H9 (cell line): ENCODE results near the gene ACVR2B. TPM values are rescaled to one million over a fixed set of nuclear protein-coding genes. Genes with fewer than 3 reads are reported as not detected.

Experiments
- DNase-seq: peaks from one replicate; pipeline ENCODE4 v3.0.0-alpha.2; 2017
- H2AFZ ChIP-seq: one replicate; pipeline ENCODE4 v1.6.1; 2013; ENCODE audit warnings: mild to moderate bottlenecking, low read length, control low read depth, moderate library complexity
- H2AK5ac ChIP-seq: 2 replicates; pipeline ENCODE4 v1.6.1; 2013; ENCODE audit warnings: low read length, control low read depth, mixed read lengths; ENCODE audit not compliant: insufficient read length
- H2BK120ac ChIP-seq: one replicate; pipeline ENCODE4 v1.6.1; 2013; ENCODE audit warnings: low read depth, mild to moderate bottlenecking, low read length, control low read depth, inconsistent platforms; ENCODE audit not compliant: poor library complexity, severe bottlenecking
- H2BK12ac ChIP-seq: 2 replicates; pipeline ENCODE4 v1.6.1; 2013; ENCODE audit warnings: low read length, control low read depth, mixed read lengths, low read depth; ENCODE audit not compliant: insufficient read length
- H2BK15ac ChIP-seq: 2 replicates; pipeline ENCODE4 v1.6.1; 2013; ENCODE audit warnings: low read depth, low read length, control low read depth
- H2BK20ac ChIP-seq: one replicate; pipeline ENCODE4 v1.6.1; 2013; ENCODE audit warnings: low read depth, mild to moderate bottlenecking, low read length, control low read depth, inconsistent platforms; ENCODE audit not compliant: poor library complexity, severe bottlenecking
- H2BK5ac ChIP-seq: 2 replicates; pipeline ENCODE4 v1.6.1; 2013; ENCODE audit warnings: low read length, control low read depth, mixed read lengths; ENCODE audit not compliant: insufficient read length
- H3K14ac ChIP-seq: 2 replicates; pipeline ENCODE4 v1.6.1; 2013; ENCODE audit warnings: low read length, control low read depth; ENCODE audit not compliant: insufficient read depth
- H3K18ac ChIP-seq: 2 replicates; pipeline ENCODE4 v1.6.1; 2013; ENCODE audit warnings: low read depth, mild to moderate bottlenecking, mixed read lengths, low read length, control low read depth; ENCODE audit not compliant: insufficient read length
- H3K23ac ChIP-seq: 2 replicates; pipeline ENCODE4 v1.6.1; 2013; ENCODE audit warnings: low read length, control low read depth, mixed read lengths, low read depth; ENCODE audit not compliant: insufficient read length
- H3K23me2 ChIP-seq: 2 replicates; pipeline ENCODE4 v1.6.1; 2013; ENCODE audit warnings: low read depth, mild to moderate bottlenecking, mixed read lengths, low read length, control low read depth; ENCODE audit not compliant: insufficient read length, poor library complexity, severe bottlenecking
- H3K27ac ChIP-seq: 2 replicates; pipeline ENCODE4 v1.5.1; 2013; ENCODE audit warnings: low read length, control low read depth, mixed read lengths, low read depth; ENCODE audit not compliant: insufficient read length
- H3K27me3 ChIP-seq: 2 replicates; pipeline ENCODE4 v1.6.1; 2013; ENCODE audit warnings: low read length, control low read depth, inconsistent platforms; ENCODE audit not compliant: insufficient read depth
- H3K4ac ChIP-seq: 2 replicates; pipeline ENCODE4 v1.6.1; 2013; ENCODE audit warnings: low read depth, mild to moderate bottlenecking, control low read depth, inconsistent platforms, low read length, moderate library complexity
- H3K4me1 ChIP-seq: 2 replicates; pipeline ENCODE4 v1.6.1; 2013; ENCODE audit warnings: low read length, control low read depth, inconsistent platforms; ENCODE audit not compliant: insufficient read depth
- H3K4me2 ChIP-seq: 2 replicates; pipeline ENCODE4 v1.6.1; 2013; ENCODE audit warnings: low read length, control low read depth, mixed read lengths; ENCODE audit not compliant: insufficient read length, insufficient read depth
- H3K56ac ChIP-seq: 2 replicates; pipeline ENCODE4 v1.6.1; 2013; ENCODE audit warnings: low read depth, mild to moderate bottlenecking, mixed read lengths, low read length, control low read depth; ENCODE audit not compliant: insufficient read length
- H3K79me1 ChIP-seq: 2 replicates; pipeline ENCODE4 v1.6.1; 2013; ENCODE audit warnings: low read depth, mild to moderate bottlenecking, moderate library complexity, low read length, control low read depth, inconsistent platforms; ENCODE audit not compliant: insufficient read depth, poor library complexity, severe bottlenecking
- H3K79me2 ChIP-seq: 2 replicates; pipeline ENCODE4 v1.6.1; 2013; ENCODE audit warnings: low read length, control low read depth, inconsistent platforms; ENCODE audit not compliant: insufficient read depth
- H3K9ac ChIP-seq: 2 replicates; pipeline ENCODE4 v1.6.1; 2013; ENCODE audit warnings: low read length, control low read depth, mixed read lengths; ENCODE audit not compliant: insufficient read length; ENCODE audit errors: extremely low read depth
- H3K9me3 ChIP-seq: one replicate; pipeline ENCODE4 v1.6.1; 2013; ENCODE audit warnings: low read depth, low read length, inconsistent platforms; ENCODE audit not compliant: control insufficient read depth
- H3T11ph ChIP-seq: one replicate; pipeline ENCODE4 v1.6.1; 2013; ENCODE audit warnings: mild to moderate bottlenecking, low read length, control low read depth, inconsistent platforms
- H4K20me1 ChIP-seq: one replicate; pipeline ENCODE4 v1.6.1; 2013; ENCODE audit not compliant: control insufficient read depth, insufficient read length, insufficient read depth
- H4K5ac ChIP-seq: 2 replicates; pipeline ENCODE4 v1.6.1; 2013; ENCODE audit warnings: low read depth, mild to moderate bottlenecking, mixed read lengths, low read length, control low read depth; ENCODE audit not compliant: insufficient read length
- H4K8ac ChIP-seq: replicated peaks from 2 replicates; pipeline ENCODE4 v1.6.1; 2013; ENCODE audit warnings: low read length, control low read depth, mixed read lengths, low read depth; ENCODE audit not compliant: insufficient read length
- H4K91ac ChIP-seq: 2 replicates; pipeline ENCODE4 v1.6.1; 2013; ENCODE audit warnings: low read depth, mild to moderate bottlenecking, moderate library complexity, mixed read lengths, low read length, control low read depth; ENCODE audit not compliant: insufficient read length
- H3K27ac Mint-ChIP-seq, 3 experiments: 2 replicates in 2 of 3; 3 replicates in 1 of 3; pipeline ENCODE4 v1.8.0; 2020 to 2021; ENCODE audit warnings: mixed read lengths in 3 of 3, mild to moderate bottlenecking in 1 of 3, moderate library complexity in 1 of 3
- H3K27me3 Mint-ChIP-seq: 2 replicates; pipeline ENCODE4 v1.8.0; 2021; ENCODE audit warnings: low read depth, mild to moderate bottlenecking, moderate library complexity, mixed read lengths
- H3K36me3 Mint-ChIP-seq, 3 experiments: 2 replicates in 2 of 3; 3 replicates in 1 of 3; pipeline ENCODE4 v1.8.0; 2020 to 2021; ENCODE audit warnings: low read depth in 3 of 3, mixed read lengths in 3 of 3; ENCODE audit not compliant: insufficient read depth in 1 of 3
- H3K4me1 Mint-ChIP-seq, 2 experiments: 2 replicates each; pipeline ENCODE4 v1.8.0; 2020; ENCODE audit warnings: mixed read lengths in 2 of 2
- H3K4me3 Mint-ChIP-seq, 2 experiments: 2 replicates in 1 of 2; 3 replicates in 1 of 2; pipeline ENCODE4 v1.8.0; 2020 to 2021; ENCODE audit warnings: mild to moderate bottlenecking in 2 of 2, mixed read lengths in 2 of 2, moderate library complexity in 1 of 2
- H3K9me3 Mint-ChIP-seq, 2 experiments: 2 replicates in 1 of 2; 3 replicates in 1 of 2; pipeline ENCODE4 v1.8.0; 2020; ENCODE audit warnings: mild to moderate bottlenecking in 2 of 2, mixed read lengths in 2 of 2, moderate library complexity in 1 of 2
- CTCF ChIP-seq: fragments of 200-600 bp; sonication (generic); conservative IDR thresholded peaks from 3 replicates; pipeline ENCODE4 v1.8.0; 2021; ENCODE audit warnings: antibody characterized with exemption, mild to moderate bottlenecking
- WGBS: extraction: QIAGEN DNeasy Blood & Tissue Kit; methylation state at CpG from one replicate; pipeline ENCODE4 v1.1.7; 2013; ENCODE audit warnings: missing lambda C conversion rate, low lambda C conversion rate, mixed read lengths; ENCODE audit not compliant: insufficient read length; ENCODE audit errors: extremely low coverage; 5-methylcytosine and 5-hydroxymethylcytosine counted together
- total RNA-seq: library from RNA; stranded (reverse); gene quantifications from 2 replicates; pipeline ENCODE4 v1.2.1, GENCODE V29; 2021

The ACVR2B gene
- total RNA-seq, 1 experiment from 2014 or later, result 105 TPM

GRCh38 chr3:38534604-38535003 is 80.9 kb downstream of the ACVR2B start:
- no peaks in the 10 kb centered on the region for H4K20me1 ChIP-seq
- H3K4me1 ChIP-seq, result peaks cover 9% of the 10 kb centered on the region; the same call in 1 of the 2 replicates
- H3K36me3 Mint-ChIP-seq, result peaks cover 13 to 26% (median 16%) of the 10 kb centered on the region in 3 experiments
- H4K5ac ChIP-seq, result no peak overlapping the region
- H3T11ph ChIP-seq, result no peak overlapping the region
- H4K91ac ChIP-seq, result no peak overlapping the region
- no peaks in the 10 kb centered on the region for H3K27me3 Mint-ChIP-seq
- peaks cover 42 to 54% of the 10 kb centered on the region in 2 experiments for H3K4me1 Mint-ChIP-seq
- H2AK5ac ChIP-seq, result no peak overlapping the region
- H3K4ac ChIP-seq, result no peak overlapping the region
- no peak overlapping the region for H3K9ac ChIP-seq
- no peaks in the 10 kb centered on the region for H3K27me3 ChIP-seq
- H3K56ac ChIP-seq, result no peak overlapping the region
- H2BK15ac ChIP-seq, result no peak overlapping the region
- no peak for DNase-seq
- WGBS, result no CpG with 5 or more reads among the region's 7 CpGs
- no peaks in the 10 kb centered on the region for H3K79me2 ChIP-seq
- no peak overlapping the region for H2AFZ ChIP-seq
- H2BK20ac ChIP-seq, result no peak overlapping the region
- no peaks in the 10 kb centered on the region for H3K23me2 ChIP-seq
- no peak overlapping the region for H2BK120ac ChIP-seq
- no peak overlapping the region for H3K4me3 Mint-ChIP-seq
- no peaks in the 10 kb centered on the region for H3K9me3 ChIP-seq
- no peak overlapping the region for H3K14ac ChIP-seq
- no peak overlapping the region for H2BK5ac ChIP-seq
- no peak overlapping the region for H3K27ac Mint-ChIP-seq
- no peak overlapping the region for H3K27ac ChIP-seq
- no peak overlapping the region for H3K18ac ChIP-seq
- no peak overlapping the region for H3K23ac ChIP-seq
- no peak overlapping the region for H4K8ac ChIP-seq
- no peak overlapping the region for H2BK12ac ChIP-seq
- H3K4me2 ChIP-seq, result no peak overlapping the region
- no peak; the same call in 2 of the 3 replicates for TF ChIP-seq CTCF
- no peaks in the 10 kb centered on the region for H3K79me1 ChIP-seq
- peaks cover 15 to 22% of the 10 kb centered on the region in 2 experiments for H3K9me3 Mint-ChIP-seq
